K562 (cell line): Measurements from ENCODE around the gene CCNO. TPM values are rescaled to one million over a fixed set of nuclear protein-coding genes. Genes with fewer than 3 reads are reported as not detected.
A peak's percentile ranks its signal among the peaks of the same experiment; 100 is the strongest.

Experiments used
- ATAC-seq: fragments of 200-7000 bp; cut with Tn5 transposase; 3 replicates; pipeline ENCODE4 v1.9.1; 2020; ENCODE audit warnings: moderate library complexity
- BruUV-seq: library from RNA; stranded (reverse); fragments of 400-500 nt; replicated peaks from 2 replicates; lab custom pipeline; 2021; lab: Mats Ljungman, UMichigan
- CTCF ChIA-PET: fragments of 300-600 bp; formaldehyde crosslinking; extraction: SDS; loops from one replicate; lab custom pipeline; 2021; ENCODE audit warnings: low intra/inter-chr PET ratio; lab: Yijun Ruan, JAX
- POLR2A ChIA-PET: fragments of 300-600, 350-650 bp; sonication (Branson Sonifier 250); formaldehyde crosslinking; extraction: SDS; loops from one replicate; lab custom pipeline; 2021; ENCODE audit warnings: antibody characterized with exemption, inconsistent platforms; lab: Yijun Ruan, JAX
- DNase-seq, 4 experiments: peaks; one replicate each; pipeline versions ENCODE4 v3.0.0 to v3.0.0-alpha.2; 2011 to 2018; ENCODE audit warnings: low spot score in 3 of 4, mixed read lengths in 3 of 4; ENCODE audit errors: extremely low read depth in 1 of 4
- FAIRE-seq: peaks from 2 replicates; lab custom pipeline; 2011; peaks lifted over from hg19 to GRCh38; lab: Jason Lieb, UNC
- H2AFZ ChIP-seq: 2 replicates; pipeline ENCODE4 v1.6.0; 2011; ENCODE audit warnings: low read depth, low read length, control low read depth, inconsistent platforms
- H3K27ac ChIP-seq: fragments of 200-600 bp; 3 replicates; pipeline ENCODE4 v1.8.0; 2011; ENCODE audit warnings: low read depth, mild to moderate bottlenecking, control low read depth, inconsistent platforms, low read length, moderate library complexity, mixed read lengths; ENCODE audit errors: extremely low read depth
- H3K27me3 ChIP-seq, 2 experiments: fragments of 300-600 bp in 1 of 2; 2 replicates in 1 of 2; 3 replicates in 1 of 2; pipeline versions ENCODE4 v1.6.0 to v1.8.0; 2011; ENCODE audit warnings: inconsistent platforms in 2 of 2, low read length in 2 of 2, mild to moderate bottlenecking in 1 of 2, mixed read lengths in 1 of 2, moderate library complexity in 1 of 2; ENCODE audit not compliant: control insufficient read depth in 2 of 2, insufficient read depth in 2 of 2
- H3K36me3 ChIP-seq: fragments of 300-600 bp; 3 replicates; pipeline ENCODE4 v1.8.0; 2011; ENCODE audit warnings: mild to moderate bottlenecking, low read length, inconsistent platforms; ENCODE audit not compliant: control insufficient read depth, insufficient read depth
- H3K4me1 ChIP-seq, 2 experiments: fragments of 200-600 bp in 1 of 2; replicated peaks in 1 of 2; 2 replicates in 1 of 2; 3 replicates in 1 of 2; pipeline versions ENCODE4 v1.5.1 to v1.8.0; 2011; ENCODE audit warnings: inconsistent platforms in 2 of 2, low read length in 2 of 2, mild to moderate bottlenecking in 1 of 2, mixed read lengths in 1 of 2, moderate library complexity in 1 of 2; ENCODE audit not compliant: control insufficient read depth in 2 of 2, insufficient read depth in 2 of 2
- H3K4me2 ChIP-seq: 2 replicates; pipeline ENCODE4 v1.6.1; 2011; ENCODE audit warnings: low read length, control low read depth, inconsistent platforms, mixed read lengths; ENCODE audit not compliant: insufficient read depth
- H3K4me3 ChIP-seq: fragments of 200-600 bp; sonication (generic), shearing (Covaris generic); 2 replicates; pipeline ENCODE4 v1.5.1; 2016; ENCODE audit warnings: control low read depth, inconsistent platforms
- H3K79me2 ChIP-seq: fragments of 200-600 bp; 3 replicates; pipeline ENCODE4 v1.8.0; 2011; ENCODE audit warnings: low read length, inconsistent platforms; ENCODE audit not compliant: control insufficient read depth, insufficient read depth
- H3K9ac ChIP-seq, 2 experiments: 2 replicates each; pipeline versions ENCODE4 v1.6.0 to v1.6.1; 2011; ENCODE audit warnings: low read depth in 2 of 2, low read length in 2 of 2, control low read depth in 1 of 2, inconsistent platforms in 1 of 2, mild to moderate bottlenecking in 1 of 2, mixed read lengths in 1 of 2; ENCODE audit not compliant: insufficient read depth in 1 of 2
- H3K9me1 ChIP-seq: one replicate; pipeline ENCODE4 v1.6.0; 2011; ENCODE audit warnings: inconsistent platforms, mild to moderate bottlenecking, low read length, moderate library complexity; ENCODE audit not compliant: control insufficient read depth, insufficient read depth
- H3K9me3 ChIP-seq: replicated peaks from 2 replicates; pipeline ENCODE4 v1.5.1; 2011; ENCODE audit warnings: low read depth, low read length, inconsistent platforms; ENCODE audit not compliant: control insufficient read depth, insufficient read depth
- H4K20me1 ChIP-seq: replicated peaks from 2 replicates; pipeline ENCODE4 v1.6.1; 2011; ENCODE audit warnings: low read length, inconsistent platforms, mixed read lengths; ENCODE audit not compliant: control insufficient read depth, insufficient read depth
- C11orf30 ChIP-seq: fragments of 450-650 bp; IDR thresholded peaks from 2 replicates; pipeline ENCODE4 v1.6.1; 2016; ENCODE audit warnings: low read depth, mild to moderate bottlenecking
- MIER1 ChIP-seq: fragments of 450-650 bp; IDR thresholded peaks from 2 replicates; pipeline ENCODE4 v1.6.1; 2016; ENCODE audit warnings: antibody characterized with exemption, mild to moderate bottlenecking, low read depth
- REST ChIP-seq, 2 experiments: fragments of 450-650 bp; formaldehyde crosslinking in 1 of 2; IDR thresholded peaks; 2 replicates each; pipeline versions ENCODE4 v1.4.0 to v1.6.1; 2014 to 2020; ENCODE audit warnings: mild to moderate bottlenecking in 2 of 2, borderline replicate concordance in 1 of 2, low read depth in 1 of 2
- ZNF316 ChIP-seq: fragments of 450-650 bp; IDR thresholded peaks from 2 replicates; pipeline ENCODE4 v1.6.1; 2016
- WGBS: fragments of 100-300 bp; shearing (Covaris generic); methylation state at CpG from one replicate; pipeline ENCODE4 v1.1.6; 2016; ENCODE audit warnings: low coverage, mixed read lengths; ENCODE audit not compliant: insufficient coverage; ENCODE audit errors: missing lambda C conversion rate; 5-methylcytosine and 5-hydroxymethylcytosine counted together
- in situ Hi-C: fragments of 300-500 bp; cut with MboI; formaldehyde crosslinking; loops from 4 replicates; pipeline ENCODE4 v1.15.0; 2018; ENCODE audit warnings: inconsistent platforms, mixed read lengths
- intact Hi-C: fragments of 100-400 bp; cut with micrococcal nuclease; formaldehyde crosslinking; loops from 2 replicates; pipeline ENCODE4 v1.14.2; 2022
- polyA plus RNA-seq, 8 experiments: library from polyadenylated mRNA; depleted of rRNA in 4 of 8; stranded (reverse) in 5 of 8; unstranded in 3 of 8; fragments of >200 nt; fragmentation: Nextera tagmentation in 2 of 8; fragmentation: Illumina TruSeq in 1 of 8; extraction: Ambion mirVana in 2 of 8; extraction: Trizol in 1 of 8; gene quantifications; 2 replicates each; pipeline versions ENCODE4 v1.2.1 to v1.2.3, GENCODE V29; 2011 to 2014; ENCODE audit warnings: inconsistent platforms in 1 of 8, missing spikeins in 1 of 8
- total RNA-seq, 7 experiments: library from RNA; depleted of rRNA in 6 of 7; stranded (reverse); fragments of >200 nt in 6 of 7; fragmentation: Illumina TruSeq in 2 of 7; extraction: Trizol in 2 of 7; gene quantifications; 2 replicates each; pipeline versions ENCODE4 v1.2.1 to v1.2.3, GENCODE V29; 2011 to 2021; ENCODE audit warnings: low replicate concordance in 1 of 7

CCNO gene
- total and polyA plus RNA-seq, 9 of the 15 experiments (the other 6 are each of a cell fraction or from before 2014, with no cell fraction given): 0.08 to 3.1 (median 0.29) TPM

- Histone ChIP-seq H3K4me2 (no peak overlapping the region), H3K9me3 (peaks cover 5% of the 10 kb centered on the region; the same call in 1 of the 2 replicates), H3K9me1 (no peaks in the 10 kb centered on the region), H3K27ac (no peak overlapping the region), H3K4me1 (no peaks in the 10 kb centered on the region), H2AFZ (no peak overlapping the region), H4K20me1 (no peaks in the 10 kb centered on the region; the same call in 1 of the 2 replicates), H3K36me3 (peaks cover 2% of the 10 kb centered on the region; the same call in 1 of the 3 replicates), H3K79me2 (no peaks in the 10 kb centered on the region), H3K9ac (no peak overlapping the region), H3K27me3 (no peaks in the 10 kb centered on the region), H3K4me3 (no peak overlapping the region)
- in situ Hi-C loops (no loop called here), intact Hi-C loops (no loop called here)
- POLR2A ChIA-PET: interaction anchor here (0.6 kb wide), 1 partner anchor 1758 kb away, joined by 4 read pairs; no protein-coding TSS in a partner anchor
- DNase-seq (no peak), ATAC-seq (no peak), FAIRE-seq (no peak)
- peak; percentile 58 for TF ChIP-seq ZNF316
- no peak for TF ChIP-seq REST (IDR thresholded peaks at IDR 0.05; ENCODE audit: borderline replicate concordance)
- TF ChIP-seq REST (CRISPR knock-in tag; IDR thresholded peaks at IDR 0.05; ENCODE audit: low read depth): no peak
- peak; percentile 44 for TF ChIP-seq C11orf30
- TF ChIP-seq MIER1: no peak
- BruUV-seq: no TSS peak
- 0% methylated on average over 1 of the region's 1 CpG for WGBS
- CTCF ChIA-PET: no interaction called here
Observed at GRCh38 chr5:55250064-55250463, 16.7 kb upstream of the CCNO start.
